Measurements from ENCODE around the gene ZFYVE9.
"Not testable (repeated sequence)": the region's sequence is repeated elsewhere in the genome, so short reads cannot be mapped to it uniquely, and the experiment has no call there.

Gene ZFYVE9

GRCh38 chr1:52152572-52152971 lies 10.7 kb downstream of the ZFYVE9 start:
- DNase-seq = no peak

DNA sequence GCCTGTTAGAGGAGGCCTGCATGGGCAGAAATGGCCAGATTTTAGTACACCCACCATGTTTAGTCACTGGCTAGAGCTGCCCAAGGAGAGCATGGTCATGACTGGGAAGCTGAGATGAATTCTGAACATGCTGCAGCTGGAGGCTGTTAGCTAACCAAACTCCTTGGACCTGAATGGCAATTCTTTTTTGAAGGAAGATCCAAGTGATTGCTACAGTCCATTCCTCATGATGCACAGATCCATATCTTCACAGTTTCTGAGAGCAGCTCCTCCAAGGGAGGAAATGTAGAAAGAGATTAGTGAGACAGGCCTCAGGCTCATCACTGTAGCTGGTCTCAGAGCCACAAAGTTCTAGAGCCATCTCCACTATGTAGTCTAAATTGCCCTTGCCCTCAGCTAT lies 11.1 kb downstream of the ZFYVE9 start:
- DNase-seq = no peak

DNA sequence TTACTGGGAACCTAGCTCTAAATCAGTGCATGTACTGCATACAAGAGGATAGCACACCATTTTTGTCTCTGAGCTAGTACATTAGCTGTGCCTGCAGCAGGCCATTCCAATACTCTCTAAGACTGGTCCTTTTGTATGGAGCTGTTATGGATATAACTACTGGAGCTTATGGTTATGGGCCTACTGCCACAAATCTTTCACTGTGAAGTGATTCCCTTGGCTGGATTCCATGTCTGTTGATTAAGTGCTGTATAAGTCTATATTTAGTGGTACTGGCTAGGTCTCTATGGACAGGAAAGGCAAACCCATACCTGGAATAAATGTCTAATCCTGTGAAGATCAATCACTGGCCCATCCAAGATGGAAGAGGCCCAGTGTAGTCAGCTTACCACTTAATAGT lies 12.0 kb downstream of the ZFYVE9 start:
- no peak for DNase-seq

- no peak for DNase-seq
These were observed 14.6 kb downstream of the ZFYVE9 start for GRCh38 chr1:52156460-52156859.

- no peak for DNase-seq
These were observed 15.7 kb downstream of the ZFYVE9 start for GRCh38 chr1:52157582-52157981.

DNA sequence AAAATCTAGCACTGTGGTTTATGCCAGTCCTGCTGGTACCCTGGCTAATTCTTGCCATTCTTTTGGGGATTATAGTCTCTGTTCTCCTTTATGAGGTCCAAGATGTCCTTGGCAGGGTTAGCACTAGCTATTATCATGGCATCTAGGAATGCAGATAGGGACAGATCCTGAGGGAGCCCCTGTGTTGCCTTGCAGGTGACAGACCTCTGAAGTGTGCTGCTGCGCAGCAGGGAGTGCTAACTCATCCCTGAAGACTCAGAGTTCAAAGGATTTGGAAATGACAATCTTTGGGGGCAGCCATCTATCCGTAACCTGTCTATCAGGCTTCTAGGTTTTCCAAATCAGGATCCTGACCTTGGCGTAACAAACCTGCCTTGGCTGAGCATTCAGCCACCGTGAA lies 16.3 kb downstream of the ZFYVE9 start:
- DNase-seq = no peak

DNA sequence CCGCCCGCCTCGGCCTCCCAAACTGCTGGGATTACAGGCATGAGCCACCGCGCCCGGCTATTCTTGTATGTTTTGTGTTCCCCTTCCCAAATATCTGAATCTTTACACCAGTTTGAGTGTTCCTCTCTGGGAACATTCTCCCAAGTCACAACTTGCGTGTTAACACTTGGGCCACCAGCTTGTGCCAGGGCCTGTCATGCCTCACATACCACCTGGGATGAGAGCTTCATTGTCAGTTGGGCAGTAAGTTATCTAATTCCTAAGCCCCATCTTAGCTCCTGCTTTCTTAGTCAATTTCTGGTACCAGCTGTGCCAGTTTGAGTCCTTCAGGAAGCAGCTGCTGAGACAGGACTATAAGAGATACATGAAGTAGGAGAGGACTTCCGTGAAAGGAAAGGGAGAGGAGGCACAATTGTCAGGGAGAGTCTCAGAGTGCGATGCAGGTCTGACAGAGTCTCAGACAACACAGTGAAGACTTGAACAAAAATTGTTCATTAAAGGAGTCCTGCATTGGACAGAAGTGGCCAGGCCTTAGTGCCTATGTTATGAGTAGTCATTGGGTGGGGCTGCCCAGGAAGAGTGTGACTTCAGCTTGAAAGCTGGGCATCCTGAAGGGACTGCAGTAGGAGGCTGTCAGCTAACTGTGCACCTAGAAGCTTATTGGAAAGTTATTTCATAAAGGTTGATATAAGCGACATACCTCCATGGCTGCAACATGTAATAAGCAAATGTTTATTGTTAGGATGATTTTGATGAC lies 17.3 kb downstream of the ZFYVE9 start:
- DNase-seq = no peak

DNA sequence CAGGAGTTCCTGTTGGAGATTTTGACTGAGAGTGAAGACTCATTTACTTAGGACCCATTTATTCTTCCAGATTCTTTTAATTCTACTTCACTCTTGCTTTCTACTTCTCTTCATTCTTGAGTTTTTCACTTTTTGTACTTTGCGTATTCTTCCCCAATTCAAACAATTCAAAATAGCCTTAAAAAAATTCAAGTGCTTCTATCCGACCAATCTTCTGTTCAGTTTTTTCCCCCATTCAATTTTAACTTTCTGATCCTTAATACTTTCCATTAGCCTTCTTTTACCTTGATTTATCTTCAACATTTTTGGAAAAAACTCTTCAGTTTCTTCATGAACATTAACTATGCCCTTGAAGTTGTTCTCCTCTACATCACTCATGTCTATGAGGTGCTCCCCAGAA lies 21.1 kb downstream of the ZFYVE9 start:
- DNase-seq = no peak

- no peak for DNase-seq
These were observed 22.7 kb downstream of the ZFYVE9 start for GRCh38 chr1:52164604-52165003.

DNA sequence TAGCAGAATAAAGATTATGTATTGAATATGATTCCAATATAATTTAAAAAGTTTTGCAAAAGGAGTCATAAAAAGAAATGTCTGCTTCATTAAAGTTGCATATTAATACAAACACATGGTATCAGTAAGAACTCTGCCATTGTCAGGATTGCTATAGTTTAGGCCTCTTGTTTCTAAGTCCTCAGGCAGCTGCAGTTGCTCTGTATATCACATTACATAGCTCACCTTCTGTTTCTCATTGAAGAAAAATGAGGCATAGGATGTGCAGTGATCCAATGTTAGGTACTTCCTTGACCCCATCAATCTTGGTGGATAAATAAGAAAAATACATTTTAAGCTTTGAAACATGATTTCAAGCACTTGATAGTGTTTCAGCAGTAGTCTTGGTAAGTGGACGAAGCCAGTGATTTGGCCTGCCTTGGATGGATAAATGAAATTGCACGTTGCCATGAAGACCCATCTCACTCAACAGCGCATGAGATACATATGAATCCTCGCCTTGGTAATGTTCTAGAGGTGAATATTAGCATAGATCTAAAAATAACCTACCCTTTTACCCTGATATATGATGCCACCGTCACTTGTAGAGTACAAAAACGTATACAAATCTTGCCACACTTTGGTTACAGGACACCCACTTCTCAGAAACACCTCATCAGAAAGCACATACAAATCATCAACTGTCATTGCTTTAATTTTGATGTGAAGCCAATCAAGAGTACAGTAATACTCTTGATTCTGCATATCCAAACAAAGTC lies 25.3 kb downstream of the ZFYVE9 start:
- no peak for DNase-seq

GRCh38 chr1:52168373-52169080 lies 26.6 kb downstream of the ZFYVE9 start:
- DNase-seq = no peak

GRCh38 chr1:52171149-52171548 lies 29.3 kb downstream of the ZFYVE9 start:
- DNase-seq = not testable (repeated sequence)

GRCh38 chr1:52179073-52179472 lies 37.2 kb downstream of the ZFYVE9 start:
- no peak for DNase-seq

- DNase-seq = no peak
These were observed 38.3 kb downstream of the ZFYVE9 start for GRCh38 chr1:52180176-52180575.

DNA sequence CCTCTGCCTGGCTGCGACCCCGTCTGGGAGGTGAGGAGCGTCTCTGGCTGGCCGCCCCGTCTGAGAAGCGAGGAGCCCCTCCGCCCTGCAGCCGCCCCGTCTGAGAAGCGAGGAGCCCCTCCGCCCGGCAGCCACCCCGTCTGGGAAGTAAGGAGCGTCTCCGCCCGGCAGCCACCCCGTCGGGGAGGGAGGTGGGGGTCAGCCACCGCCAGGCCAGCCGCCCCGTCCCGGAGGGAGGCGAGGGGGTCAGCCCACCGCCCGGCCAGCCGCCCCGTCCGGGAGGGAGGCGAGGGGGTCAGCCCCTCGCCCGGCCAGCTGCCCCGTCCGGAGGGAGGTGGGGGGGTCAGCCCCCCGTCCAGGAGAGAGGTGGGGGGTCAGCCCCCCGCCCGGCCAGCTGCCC lies 39.9 kb downstream of the ZFYVE9 start:
- not testable (repeated sequence) for DNase-seq

DNA sequence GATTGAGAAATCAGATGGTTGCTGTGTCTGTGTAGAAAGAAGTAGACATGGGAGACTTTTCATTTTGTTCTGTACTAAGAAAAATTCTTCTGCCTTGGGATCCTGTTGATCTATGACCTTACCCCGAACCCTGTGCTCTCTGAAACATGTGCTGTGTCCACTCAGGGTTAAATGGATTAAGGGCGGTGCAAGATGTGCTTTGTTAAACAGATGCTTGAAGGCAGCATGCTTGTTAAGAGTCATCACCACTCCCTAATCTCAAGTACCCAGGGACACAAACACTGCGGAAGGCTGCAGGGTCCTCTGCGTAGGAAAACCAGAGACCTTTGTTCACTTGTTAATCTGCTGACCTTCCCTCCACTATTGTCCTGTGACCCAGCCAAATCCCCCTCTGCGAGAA lies 40.4 kb downstream of the ZFYVE9 start:
- DNase-seq = not testable (repeated sequence)

DNA sequence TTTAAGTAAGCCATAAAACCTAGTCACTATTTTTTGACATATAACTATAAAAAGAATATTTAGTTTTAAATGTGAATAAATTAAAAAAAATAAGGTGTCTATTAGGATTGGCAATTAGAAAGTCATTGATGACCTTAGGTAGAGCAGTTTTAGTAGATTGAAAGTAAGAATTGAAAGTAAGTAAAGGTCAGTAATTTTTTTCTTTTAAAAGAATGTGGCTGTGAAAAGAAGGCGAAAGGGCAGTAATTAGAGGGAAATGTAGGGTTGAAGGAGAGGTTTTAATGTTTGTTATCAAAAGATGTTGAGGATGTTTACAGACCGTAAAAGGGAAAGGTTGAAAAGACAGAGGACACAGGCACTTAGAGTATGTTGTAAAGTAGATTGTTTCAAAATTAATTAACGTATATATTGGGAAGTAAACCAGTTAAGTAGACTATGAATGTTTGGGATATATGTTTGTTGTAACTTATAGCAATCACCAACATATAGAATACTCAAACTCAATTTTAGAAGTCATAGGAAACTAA lies 41.0 kb downstream of the ZFYVE9 start:
- DNase-seq = no peak

DNA sequence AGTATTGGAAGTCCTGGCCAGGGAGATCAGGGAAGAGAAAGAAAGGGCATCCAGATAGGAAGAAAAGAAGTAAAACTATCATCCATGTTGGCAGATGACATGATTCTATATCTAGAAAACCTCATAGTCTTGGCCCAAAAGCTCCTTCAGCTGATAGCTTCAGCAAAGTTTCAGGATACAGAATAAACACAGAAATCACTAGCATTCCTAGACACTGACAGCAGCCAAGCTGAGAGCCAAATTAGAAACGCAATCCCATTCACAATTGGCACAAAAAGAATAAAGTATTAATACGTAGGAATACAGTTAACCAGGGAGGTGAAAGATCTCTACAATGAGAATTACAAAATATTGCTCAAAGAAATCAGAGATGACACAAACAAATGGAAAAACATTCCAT lies 44.6 kb downstream of the ZFYVE9 start:
- no peak for DNase-seq

DNA sequence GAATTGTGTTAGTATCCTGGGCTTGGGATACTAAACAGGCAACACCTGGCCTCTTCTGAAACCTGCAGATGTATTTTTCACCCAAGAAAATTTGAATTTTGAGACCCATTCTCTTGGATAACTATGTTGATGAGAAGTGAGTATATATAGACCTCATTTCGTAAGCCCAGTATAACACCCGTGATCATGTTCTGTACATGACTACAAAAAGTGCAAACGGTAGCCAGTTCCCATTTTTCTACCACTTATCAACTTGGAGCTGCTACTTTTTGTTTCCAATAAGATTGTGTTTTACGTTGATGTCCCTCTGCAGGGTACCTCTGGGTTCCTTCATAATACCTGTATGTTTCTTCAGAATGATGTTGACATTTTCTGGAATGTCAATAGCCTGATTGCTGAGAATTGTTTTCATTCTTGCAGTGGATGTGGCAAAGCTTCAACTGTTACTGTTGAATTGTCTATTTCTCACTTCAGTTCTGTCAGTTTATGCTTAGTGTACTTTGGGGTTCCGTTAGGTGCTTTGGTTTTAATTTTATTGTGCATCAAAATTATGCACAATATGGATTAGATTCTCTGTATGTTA lies 48.1 kb downstream of the ZFYVE9 start:
- no peak for DNase-seq

DNA sequence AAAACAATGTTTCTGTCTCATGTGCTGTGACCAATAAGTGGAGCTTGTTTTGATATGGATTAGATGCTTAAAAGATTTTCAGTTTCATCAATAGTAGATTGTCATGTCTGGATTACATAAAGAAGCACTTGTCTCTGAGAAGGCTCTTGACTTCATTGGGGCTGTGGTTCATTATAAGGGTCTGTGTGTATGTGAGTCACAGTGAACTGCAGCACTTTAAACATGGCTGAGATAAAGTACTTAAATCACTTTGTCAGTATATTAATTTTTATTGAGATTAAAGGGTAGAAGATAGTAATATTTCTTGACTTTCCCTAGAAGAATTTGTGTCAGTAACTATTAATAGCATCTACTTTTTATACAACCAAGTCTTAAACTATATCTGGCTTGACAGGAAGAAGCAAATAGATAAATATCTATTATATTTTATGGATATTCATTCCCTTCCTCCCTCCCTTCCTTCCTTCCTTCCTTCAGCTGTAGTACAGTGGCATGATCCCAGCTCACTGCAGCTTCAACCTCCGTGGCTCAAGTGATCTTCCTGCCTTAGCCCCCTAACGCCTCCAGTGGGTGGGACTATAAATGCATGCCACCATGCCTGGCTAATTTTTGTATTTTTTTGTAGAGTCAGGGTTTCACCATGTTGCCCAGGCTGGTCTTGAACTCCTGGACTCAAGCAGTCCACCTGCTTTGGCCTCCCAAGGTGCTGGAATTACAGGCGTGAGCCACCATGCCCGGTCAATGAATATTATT lies 48.8 kb downstream of the ZFYVE9 start:
- DNase-seq = no peak

GRCh38 chr1:52191395-52191965 lies 49.6 kb downstream of the ZFYVE9 start:
- no peak for DNase-seq

- DNase-seq = no peak
These were observed 50.1 kb downstream of the ZFYVE9 start for GRCh38 chr1:52192024-52192423.

Data from activated CD4-positive, alpha-beta T cell treated with anti-CD3 and anti-CD28 coated beads, Interleukin-10, Interleukin-2, amounts not matched to agents 100 ng/mL and 50 ng/mL, durations not matched to agents 16 hours and 8 hours (primary cell).